GM12878 (cell line): Measurements from ENCODE around the gene UBE2E2. TPM values are rescaled to one million over a fixed set of nuclear protein-coding genes. Genes with fewer than 3 reads are reported as not detected.

Experiments
- ATAC-seq: fragments of 200-7000 bp; cut with Tn5 transposase; 3 replicates; pipeline ENCODE4 v1.9.1; 2020; ENCODE audit warnings: mild to moderate bottlenecking, moderate library complexity
- BruUV-seq: library from RNA; stranded (reverse); fragments of 400-500 nt; replicated peaks from 2 replicates; lab custom pipeline; 2021; lab: Mats Ljungman, UMichigan
- CTCF ChIA-PET: fragments of 300-600 bp; sonication (Branson Sonifier 250); formaldehyde crosslinking; extraction: SDS; loops from one replicate; lab custom pipeline; 2021; ENCODE audit warnings: inconsistent platforms; lab: Yijun Ruan, JAX
- POLR2A ChIA-PET: fragments of 350-600 bp; formaldehyde crosslinking; extraction: SDS; loops from one replicate; lab custom pipeline; 2021; ENCODE audit warnings: inconsistent platforms; lab: Charles Lee
- RAD21 ChIA-PET: fragments of 300-600 bp; sonication (Branson Sonifier 250); formaldehyde crosslinking; loops from one replicate; lab custom pipeline; 2023; ENCODE audit warnings: antibody characterized with exemption; ENCODE audit not compliant: unreplicated experiment; lab: Charles Lee
- SMC1A ChIA-PET: fragments of 300-600 bp; sonication (Branson Sonifier 250); formaldehyde crosslinking; loops from one replicate; lab custom pipeline; 2023; ENCODE audit not compliant: unreplicated experiment, uncharacterized antibody; lab: Charles Lee
- DNase-seq: peaks from one replicate; pipeline ENCODE4 v3.0.0-alpha.2; 2011; ENCODE audit warnings: low read depth, low spot score
- FAIRE-seq: peaks from 3 replicates; lab custom pipeline; 2011; peaks lifted over from hg19 to GRCh38; lab: Jason Lieb, UNC
- H2AFZ ChIP-seq: 2 replicates; pipeline ENCODE4 v1.6.0; 2011; ENCODE audit warnings: low read depth, low read length, control low read depth; ENCODE audit not compliant: control insufficient read depth
- H3K27ac ChIP-seq: 2 replicates; pipeline ENCODE4 v1.5.1; 2011; ENCODE audit warnings: control low read depth; ENCODE audit not compliant: control insufficient read depth, insufficient read depth
- H3K27me3 ChIP-seq, 2 experiments: replicated peaks in 1 of 2; 2 replicates each; pipeline versions ENCODE4 v1.6.0 to v1.6.1; 2011; ENCODE audit warnings: low read length in 1 of 2; ENCODE audit not compliant: control insufficient read depth in 2 of 2, insufficient read depth in 2 of 2
- H3K36me3 ChIP-seq, 2 experiments: 2 replicates each; pipeline ENCODE4 v1.5.1; 2011; ENCODE audit warnings: low read length in 1 of 2; ENCODE audit not compliant: control insufficient read depth in 2 of 2, insufficient read depth in 2 of 2
- H3K4me1 ChIP-seq: 2 replicates; pipeline ENCODE4 v1.6.1; 2011; ENCODE audit warnings: mild to moderate bottlenecking, low read length, moderate library complexity, mixed read lengths; ENCODE audit not compliant: control insufficient read depth, insufficient read depth
- H3K4me2 ChIP-seq: 2 replicates; pipeline ENCODE4 v1.6.0; 2011; ENCODE audit warnings: control low read depth; ENCODE audit not compliant: control insufficient read depth, insufficient read depth
- H3K4me3 ChIP-seq: fragments of 200-600 bp; sonication (generic); 2 replicates; pipeline ENCODE4 v1.5.1; 2016
- H3K79me2 ChIP-seq: 2 replicates; pipeline ENCODE4 v1.6.0; 2011; ENCODE audit warnings: low read length; ENCODE audit not compliant: control insufficient read depth, insufficient read depth
- H3K9ac ChIP-seq: 2 replicates; pipeline ENCODE4 v1.8.0; 2011; ENCODE audit warnings: low read length, control low read depth, mixed read lengths; ENCODE audit not compliant: control insufficient read depth, insufficient read depth
- H3K9me3 ChIP-seq: replicated peaks from 3 replicates; pipeline ENCODE4 v1.5.1; 2011; ENCODE audit warnings: mild to moderate bottlenecking, low read length; ENCODE audit not compliant: control insufficient read depth, insufficient read depth
- H4K20me1 ChIP-seq: 2 replicates; pipeline ENCODE4 v1.6.0; 2011; ENCODE audit not compliant: control insufficient read depth, insufficient read depth
- DPF2 ChIP-seq: fragments of 450-650 bp; IDR thresholded peaks from 2 replicates; pipeline ENCODE4 v1.6.1; 2017; ENCODE audit warnings: mild to moderate bottlenecking
- HDAC2 ChIP-seq: fragments of 200-600 bp; sonication (generic); IDR thresholded peaks from 2 replicates; pipeline ENCODE4 v1.6.1; 2017
- KAT2A ChIP-seq: conservative IDR thresholded peaks from 2 replicates; pipeline ENCODE4 v1.6.1; 2011; ENCODE audit warnings: low read depth, low read length; ENCODE audit not compliant: control insufficient read depth
- MTA2 ChIP-seq: fragments of 450-650 bp; IDR thresholded peaks from 2 replicates; pipeline ENCODE4 v1.6.1; 2016; ENCODE audit warnings: low read depth, mild to moderate bottlenecking, moderate library complexity
- POLR2A ChIP-seq: IDR thresholded peaks from 2 replicates; pipeline ENCODE4 v1.6.1; 2011; ENCODE audit warnings: low read depth, mild to moderate bottlenecking, low read length
- SIX5 ChIP-seq: IDR thresholded peaks from 2 replicates; pipeline ENCODE4 v1.6.1; 2011; ENCODE audit warnings: mild to moderate bottlenecking, low read depth, low read length, moderate library complexity; ENCODE audit not compliant: severe bottlenecking
- STAT1 ChIP-seq: fragments of 450-650 bp; conservative IDR thresholded peaks from 2 replicates; pipeline ENCODE4 v1.6.1; 2014; ENCODE audit warnings: antibody characterized with exemption, mild to moderate bottlenecking
- TCF3 ChIP-seq: IDR thresholded peaks from 2 replicates; pipeline ENCODE4 v1.6.1; 2012; ENCODE audit warnings: low read depth, mild to moderate bottlenecking, low read length, borderline replicate concordance; ENCODE audit not compliant: insufficient read depth
- ZNF24 ChIP-seq: fragments of 450-650 bp; IDR thresholded peaks from 2 replicates; pipeline ENCODE4 v1.6.1; 2017; ENCODE audit warnings: antibody characterized with exemption, mild to moderate bottlenecking
- WGBS: methylation state at CpG from one replicate; pipeline ENCODE4 v1.1.6; 2016; ENCODE audit warnings: low lambda C conversion rate; ENCODE audit not compliant: insufficient replicate concordance, insufficient coverage; ENCODE audit errors: missing lambda C conversion rate; 5-methylcytosine and 5-hydroxymethylcytosine counted together
- in situ Hi-C: fragments of 300-500 bp; cut with MboI; formaldehyde crosslinking; loops from 9 replicates; pipeline ENCODE4 v1.14.3; 2018; ENCODE audit warnings: mixed read lengths
- intact Hi-C: fragments of 100-400 bp; cut with micrococcal nuclease; formaldehyde crosslinking; loops from one replicate; pipeline ENCODE4 v1.14.2; 2022; ENCODE audit not compliant: unreplicated experiment
- polyA plus RNA-seq, 11 experiments: library from polyadenylated mRNA; depleted of rRNA in 4 of 11; unstranded in 6 of 11; stranded (reverse) in 5 of 11; fragments of >200 nt; fragmentation: Nextera tagmentation in 4 of 11; fragmentation: Illumina TruSeq in 1 of 11; extraction: Ambion mirVana in 4 of 11; extraction: Trizol in 1 of 11; gene quantifications; 1 replicate in 1 of 11; 2 replicates in 10 of 11; pipeline versions ENCODE4 v1.2.1 to v1.2.3, GENCODE V29; 2011 to 2016; ENCODE audit warnings: inconsistent platforms in 2 of 11, missing spikeins in 2 of 11, low read depth in 1 of 11
- total RNA-seq, 4 experiments: library from RNA; depleted of rRNA in 3 of 4; stranded (reverse); fragments of >200 nt in 3 of 4; fragmentation: Illumina TruSeq in 1 of 4; extraction: Trizol in 1 of 4; gene quantifications; 2 replicates each; pipeline versions ENCODE4 v1.2.1 to v1.2.3, GENCODE V29; 2013 to 2021
- TF ChIP-seq, protein P1 (sequence below): fragments of 450-650 bp; IDR thresholded peaks from 2 replicates; pipeline ENCODE4 v1.6.1; 2017; ENCODE audit warnings: mild to moderate bottlenecking, low read depth, inconsistent platforms; ENCODE audit not compliant: poor library complexity, severe bottlenecking
- TF ChIP-seq, protein P2 (sequence below): IDR thresholded peaks from 2 replicates; pipeline ENCODE4 v1.6.1; 2012; ENCODE audit warnings: low read length, inconsistent platforms
- TF ChIP-seq, protein P3 (sequence below): IDR thresholded peaks from 2 replicates; pipeline ENCODE4 v1.6.1; 2011; ENCODE audit warnings: low read depth, mild to moderate bottlenecking, low read length, moderate library complexity, borderline replicate concordance; ENCODE audit errors: extremely low read depth
- TF ChIP-seq, protein P4 (sequence below): IDR thresholded peaks from 2 replicates; pipeline ENCODE4 v1.6.1; 2011; ENCODE audit warnings: mild to moderate bottlenecking, low read depth, low read length, moderate library complexity; ENCODE audit not compliant: insufficient replicate concordance

Gene UBE2E2
- total and polyA plus RNA-seq, 10 of the 15 experiments (the other 5 are each of a cell fraction or from before 2014, with no cell fraction given): 8.7 to 71.0 (median 36.4) TPM

DNA sequence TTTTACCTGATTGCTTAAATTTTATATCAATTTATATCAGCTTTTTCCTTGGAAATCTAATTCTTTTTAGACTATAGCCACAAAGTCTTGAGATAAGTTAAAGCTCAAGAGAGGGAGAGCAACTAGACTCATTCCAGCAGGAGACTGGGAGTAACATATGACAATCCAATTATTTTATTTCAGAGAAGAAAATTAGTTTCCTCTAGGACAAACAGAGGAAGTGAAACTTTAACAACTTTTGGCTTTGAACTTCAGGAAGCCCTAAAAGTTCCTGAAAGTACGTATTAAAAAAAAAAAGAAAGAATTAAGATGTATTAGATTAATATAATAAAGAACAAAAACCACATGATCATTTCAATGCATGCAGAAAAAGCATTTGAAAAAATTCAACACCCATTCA lies 13.9 kb upstream of the UBE2E2 start:
- intact Hi-C loops: no loop called here
- Histone ChIP-seq H3K27me3 (no peaks in the 10 kb centered on the region; a peak in 1 of 4 replicates), H3K79me2 (no peaks in the 10 kb centered on the region), H3K9me3 (no peaks in the 10 kb centered on the region), H3K4me1 (no peaks in the 10 kb centered on the region), H3K4me3 (no peak overlapping the region), H3K27ac (no peak overlapping the region), H3K36me3 (no peaks in the 10 kb centered on the region), H3K4me2 (no peak overlapping the region), H4K20me1 (no peaks in the 10 kb centered on the region), H2AFZ (no peak overlapping the region), H3K9ac (no peak overlapping the region)
- ATAC-seq (no peak), FAIRE-seq (no peak), DNase-seq (no peak)
- ChIA-PET RAD21 (no interaction called here), CTCF (no interaction called here), SMC1A (interaction anchor here (0.5 to 1.8 kb wide), 4 partner anchors 30 to 1132 kb away, joined by 3 to 5 read pairs (median 4); no protein-coding TSS in a partner anchor), POLR2A (interaction anchor here (0.7 kb wide), 1 partner anchor 521 kb away, joined by 4 read pairs; no protein-coding TSS in a partner anchor)
- TF ChIP-seq POLR2A (no peak), ZNF24 (no peak), TCF3 (no peak), SIX5 (no peak), STAT1 (no peak), HDAC2 (no peak), MTA2 (no peak), KAT2A (no peak), DPF2 (no peak)
- TF ChIP-seq, protein P1, sequence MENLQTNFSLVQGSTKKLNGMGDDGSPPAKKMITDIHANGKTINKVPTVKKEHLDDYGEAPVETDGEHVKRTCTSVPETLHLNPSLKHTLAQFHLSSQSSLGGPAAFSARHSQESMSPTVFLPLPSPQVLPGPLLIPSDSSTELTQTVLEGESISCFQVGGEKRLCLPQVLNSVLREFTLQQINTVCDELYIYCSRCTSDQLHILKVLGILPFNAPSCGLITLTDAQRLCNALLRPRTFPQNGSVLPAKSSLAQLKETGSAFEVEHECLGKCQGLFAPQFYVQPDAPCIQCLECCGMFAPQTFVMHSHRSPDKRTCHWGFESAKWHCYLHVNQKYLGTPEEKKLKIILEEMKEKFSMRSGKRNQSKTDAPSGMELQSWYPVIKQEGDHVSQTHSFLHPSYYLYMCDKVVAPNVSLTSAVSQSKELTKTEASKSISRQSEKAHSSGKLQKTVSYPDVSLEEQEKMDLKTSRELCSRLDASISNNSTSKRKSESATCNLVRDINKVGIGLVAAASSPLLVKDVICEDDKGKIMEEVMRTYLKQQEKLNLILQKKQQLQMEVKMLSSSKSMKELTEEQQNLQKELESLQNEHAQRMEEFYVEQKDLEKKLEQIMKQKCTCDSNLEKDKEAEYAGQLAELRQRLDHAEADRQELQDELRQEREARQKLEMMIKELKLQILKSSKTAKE: no peak
- TF ChIP-seq, protein P2, sequence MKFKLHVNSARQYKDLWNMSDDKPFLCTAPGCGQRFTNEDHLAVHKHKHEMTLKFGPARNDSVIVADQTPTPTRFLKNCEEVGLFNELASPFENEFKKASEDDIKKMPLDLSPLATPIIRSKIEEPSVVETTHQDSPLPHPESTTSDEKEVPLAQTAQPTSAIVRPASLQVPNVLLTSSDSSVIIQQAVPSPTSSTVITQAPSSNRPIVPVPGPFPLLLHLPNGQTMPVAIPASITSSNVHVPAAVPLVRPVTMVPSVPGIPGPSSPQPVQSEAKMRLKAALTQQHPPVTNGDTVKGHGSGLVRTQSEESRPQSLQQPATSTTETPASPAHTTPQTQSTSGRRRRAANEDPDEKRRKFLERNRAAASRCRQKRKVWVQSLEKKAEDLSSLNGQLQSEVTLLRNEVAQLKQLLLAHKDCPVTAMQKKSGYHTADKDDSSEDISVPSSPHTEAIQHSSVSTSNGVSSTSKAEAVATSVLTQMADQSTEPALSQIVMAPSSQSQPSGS: no peak
- TF ChIP-seq, protein P3, sequence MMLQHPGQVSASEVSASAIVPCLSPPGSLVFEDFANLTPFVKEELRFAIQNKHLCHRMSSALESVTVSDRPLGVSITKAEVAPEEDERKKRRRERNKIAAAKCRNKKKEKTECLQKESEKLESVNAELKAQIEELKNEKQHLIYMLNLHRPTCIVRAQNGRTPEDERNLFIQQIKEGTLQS: no peak
- TF ChIP-seq, protein P4, sequence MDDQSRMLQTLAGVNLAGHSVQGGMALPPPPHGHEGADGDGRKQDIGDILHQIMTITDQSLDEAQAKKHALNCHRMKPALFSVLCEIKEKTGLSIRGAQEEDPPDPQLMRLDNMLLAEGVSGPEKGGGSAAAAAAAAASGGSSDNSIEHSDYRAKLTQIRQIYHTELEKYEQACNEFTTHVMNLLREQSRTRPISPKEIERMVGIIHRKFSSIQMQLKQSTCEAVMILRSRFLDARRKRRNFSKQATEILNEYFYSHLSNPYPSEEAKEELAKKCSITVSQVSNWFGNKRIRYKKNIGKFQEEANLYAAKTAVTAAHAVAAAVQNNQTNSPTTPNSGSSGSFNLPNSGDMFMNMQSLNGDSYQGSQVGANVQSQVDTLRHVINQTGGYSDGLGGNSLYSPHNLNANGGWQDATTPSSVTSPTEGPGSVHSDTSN: no peak
- BruUV-seq: no TSS peak
- 86% methylated on average over 1 of the region's 1 CpG for WGBS
- in situ Hi-C loops: no loop called here
